OCI-LY7 (cell line): Measurements from ENCODE around the gene PSENEN. TPM values are rescaled to one million over a fixed set of nuclear protein-coding genes. Genes with fewer than 3 reads are reported as not detected.
A peak's percentile ranks its signal among the peaks of the same experiment; 100 is the strongest.

ENCODE experiments used
- BruUV-seq: library from RNA; stranded (reverse); fragments of 400-500 nt; replicated peaks from 2 replicates; lab custom pipeline; 2021; lab: Mats Ljungman, UMichigan
- CTCF ChIA-PET: fragments of 300-600 bp; sonication (Branson Sonifier 250); formaldehyde crosslinking; loops from one replicate; lab custom pipeline; 2022; ENCODE audit warnings: antibody characterized with exemption; ENCODE audit not compliant: unreplicated experiment; lab: Charles Lee
- POLR2A ChIA-PET: fragments of 300-600 bp; sonication (Branson Sonifier 250); formaldehyde crosslinking; loops from one replicate; lab custom pipeline; 2022; ENCODE audit warnings: antibody characterized with exemption; lab: Charles Lee
- DNase-seq: peaks from one replicate; pipeline ENCODE4 v3.0.0-alpha.2; 2015; ENCODE audit warnings: low spot score
- H2AFZ ChIP-seq: fragments of 200-600 bp; sonication (generic), shearing (Covaris generic); 2 replicates; pipeline ENCODE4 v1.6.1; 2014; ENCODE audit warnings: mild to moderate bottlenecking, antibody characterized with exemption, low read length, moderate library complexity
- H3K27ac ChIP-seq: fragments of 200-600 bp; sonication (generic); 2 replicates; pipeline ENCODE4 v1.5.1; 2014; ENCODE audit warnings: mixed run types, low read depth, mild to moderate bottlenecking, moderate library complexity, low read length, inconsistent platforms; ENCODE audit not compliant: poor library complexity, severe bottlenecking
- H3K36me3 ChIP-seq: fragments of 200-600 bp; sonication (generic); 2 replicates; pipeline ENCODE4 v1.6.1; 2014; ENCODE audit warnings: mild to moderate bottlenecking, antibody characterized with exemption, low read length, moderate library complexity, mixed read lengths; ENCODE audit not compliant: insufficient read depth
- H3K4me1 ChIP-seq: fragments of 200-600 bp; sonication (generic); 2 replicates; pipeline ENCODE4 v1.5.1; 2014; ENCODE audit warnings: mild to moderate bottlenecking, low read length; ENCODE audit not compliant: insufficient read depth, poor library complexity, severe bottlenecking
- H3K4me2 ChIP-seq: fragments of 200-600 bp; sonication (generic); 2 replicates; pipeline ENCODE4 v1.6.1; 2014; ENCODE audit warnings: mild to moderate bottlenecking, low read length
- H3K4me3 ChIP-seq: fragments of 200-600 bp; sonication (generic); 2 replicates; pipeline ENCODE4 v1.5.1; 2014; ENCODE audit warnings: mild to moderate bottlenecking, low read depth, low read length; ENCODE audit not compliant: poor library complexity, severe bottlenecking
- H3K79me2 ChIP-seq: fragments of 200-600 bp; sonication (generic); 2 replicates; pipeline ENCODE4 v1.6.1; 2016; ENCODE audit warnings: low read depth, mild to moderate bottlenecking, low read length, moderate library complexity, mixed read lengths; ENCODE audit not compliant: insufficient read depth
- H3K9me2 ChIP-seq: fragments of 200-600 bp; sonication (generic); 2 replicates; pipeline ENCODE4 v1.6.1; 2016; ENCODE audit warnings: mild to moderate bottlenecking, low read length, mixed read lengths; ENCODE audit not compliant: insufficient read depth
- H3K9me3 ChIP-seq: fragments of 200-600 bp; sonication (generic); 2 replicates; pipeline ENCODE4 v1.6.1; 2014; ENCODE audit warnings: mild to moderate bottlenecking, mixed run types, low read length, mixed read lengths
- H4K20me1 ChIP-seq: fragments of 200-600 bp; sonication (generic); 2 replicates; pipeline ENCODE4 v1.6.1; 2014; ENCODE audit warnings: mild to moderate bottlenecking, antibody characterized with exemption, low read length, moderate library complexity, mixed read lengths; ENCODE audit not compliant: insufficient read depth
- CTCF ChIP-seq: fragments of 200-600 bp; sonication (generic); conservative IDR thresholded peaks from 2 replicates; pipeline ENCODE4 v1.5.1; 2014; ENCODE audit warnings: mild to moderate bottlenecking, antibody characterized with exemption, low read length, moderate library complexity, mixed read lengths
- EZH2phosphoT487 ChIP-seq: fragments of 200-600 bp; sonication (generic); IDR thresholded peaks from 2 replicates; pipeline ENCODE4 v1.6.1; 2018; ENCODE audit warnings: low read depth, borderline replicate concordance, mild to moderate bottlenecking, mixed run types, antibody characterized with exemption, low read length, moderate library complexity, mixed read lengths
- intact Hi-C: fragments of 100-400 bp; cut with micrococcal nuclease; formaldehyde crosslinking; loops from one replicate; pipeline ENCODE4 v1.10.0; 2022; ENCODE audit not compliant: unreplicated experiment
- total RNA-seq, 2 experiments: library from RNA; depleted of rRNA in 1 of 2; stranded (reverse); fragments of >200 nt in 1 of 2; shearing (Covaris generic) in 1 of 2; gene quantifications; 2 replicates each; pipeline ENCODE4 v1.2.3, GENCODE V29; 2014 to 2022

Gene PSENEN
- total RNA-seq, 2 experiments from 2014 or later: 25.7 to 51.0 TPM

- Histone ChIP-seq H3K4me2 (peak overlapping the region; percentile 59), H3K9me2 (no peaks in the 10 kb centered on the region), H3K79me2 (no peaks in the 10 kb centered on the region), H3K27ac (no peak overlapping the region), H3K4me3 (peak overlapping the region; percentile 80), H4K20me1 (no peaks in the 10 kb centered on the region), H2AFZ (peak overlapping the region; percentile 11; the same call in 1 of the 2 replicates), H3K4me1 (peaks cover 19% of the 10 kb centered on the region), H3K36me3 (no peaks in the 10 kb centered on the region), H3K9me3 (no peaks in the 10 kb centered on the region)
- ChIA-PET POLR2A (no interaction called here), CTCF (no interaction called here)
- TF ChIP-seq EZH2phosphoT487: no peak
- TF ChIP-seq CTCF: no peak
- intact Hi-C loops: loop anchor here (1.0 kb wide), 2 partner anchors 27 to 35 kb away; partner anchors contain the start of gene LIN37
- no TSS peak for BruUV-seq
- no peak for DNase-seq
Observed at GRCh38 chr19:35775046-35775297, 29.5 kb downstream of the PSENEN start.

DNA sequence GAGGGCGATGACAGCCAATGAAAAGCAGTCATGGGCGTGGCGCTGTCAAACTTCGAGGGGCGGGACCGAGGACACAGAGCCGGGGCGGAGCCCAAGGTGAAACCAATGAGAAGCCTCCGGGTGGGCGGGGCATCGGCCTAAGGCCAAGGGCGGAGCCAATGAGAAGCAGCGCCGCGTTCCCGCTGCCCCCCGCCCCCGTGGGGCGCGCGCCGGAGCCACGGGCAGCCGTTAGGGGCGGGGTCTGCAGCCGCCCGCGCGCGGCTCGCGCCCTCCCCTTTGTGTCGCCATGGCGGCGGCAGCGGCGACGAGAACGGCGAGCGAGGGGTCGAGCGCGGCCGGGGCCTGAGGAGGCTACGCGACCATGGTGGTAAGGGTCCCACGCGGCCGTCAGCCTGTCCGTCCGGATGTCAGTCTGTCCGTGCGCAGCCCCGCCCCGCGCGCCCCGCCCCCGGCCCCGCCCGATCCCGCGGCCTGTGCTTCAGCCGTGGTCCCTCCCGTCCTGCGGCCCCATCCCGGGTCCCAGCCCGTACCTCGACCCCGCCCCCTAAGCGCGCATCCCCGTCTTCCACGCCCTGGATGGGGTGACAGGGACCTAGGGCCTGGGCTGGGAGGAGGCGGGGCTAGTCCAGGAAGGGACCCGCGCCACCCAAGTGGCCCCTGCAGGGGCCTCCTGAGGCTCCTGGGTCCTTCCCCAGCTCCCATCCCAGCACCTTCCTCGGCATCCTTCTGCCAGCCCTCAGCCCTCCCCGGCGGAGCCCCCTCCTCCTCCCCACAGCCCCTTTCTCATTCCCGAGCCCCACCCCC lies 30.0 kb downstream of the PSENEN start, which contains the start of gene ARHGAP33:
ARHGAP33 (plus strand) TSS at position 267 of the 804 bp plus-strand sequence; CDS start at position 362, 95 bp downstream.
- Histone ChIP-seq H3K4me3 (peak within 1 kb of the TSS; percentile 80), H3K4me2 (peak within 1 kb of the TSS; percentile 79), H2AFZ (peak within 1 kb of the TSS; percentile 11; the same call in 1 of the 2 replicates), H4K20me1 (no peaks in the 10 kb centered on the region), H3K4me1 (peaks cover 19% of the 10 kb centered on the region), H3K9me3 (no peaks in the 10 kb centered on the region), H3K27ac (peak within 1 kb of the TSS; percentile 29), H3K79me2 (no peaks in the 10 kb centered on the region), H3K9me2 (no peaks in the 10 kb centered on the region), H3K36me3 (no peaks in the 10 kb centered on the region)
- BruUV-seq: no TSS peak
- CTCF ChIA-PET: no interaction called here
- intact Hi-C loops: loop anchor here (1.0 kb wide), 2 partner anchors 27 to 35 kb away; partner anchors contain the start of gene LIN37
- DNase-seq: peak; percentile 100
- TF ChIP-seq EZH2phosphoT487 (no peak), CTCF (no peak)
- POLR2A ChIA-PET: no interaction called here
